Psoas muscle (tissue), 8 donors: ENCODE results near the gene XXYLT1. TPM values are rescaled to one million over a fixed set of nuclear protein-coding genes. Genes with fewer than 3 reads are reported as not detected.

Source experiments
- ATAC-seq, 4 donors: fragments of 200-7000 bp; cut with Tn5 transposase; one replicate each; pipeline ENCODE4 v1.9.1; 2020; ENCODE audit warnings: moderate library complexity in 3 of 4, mild to moderate bottlenecking in 2 of 4
- DNase-seq, 2 donors: peaks; one replicate each; pipeline ENCODE4 v3.0.0-alpha.2; 2020
- H3K27ac ChIP-seq: fragments of 200-600 bp; one replicate; pipeline ENCODE4 v1.8.0; 2022
- H3K27me3 ChIP-seq, 3 donors: fragments of 200-600 bp in 1 of 3; one replicate each; pipeline versions ENCODE4 v1.6.1 to v1.8.0; 2013 to 2022; ENCODE audit warnings: low read length in 2 of 3, mild to moderate bottlenecking in 2 of 3, moderate library complexity in 1 of 3; ENCODE audit not compliant: insufficient read depth in 3 of 3
- H3K36me3 ChIP-seq, 2 donors: fragments of 200-600 bp in 1 of 2; one replicate each; pipeline versions ENCODE4 v1.6.1 to v1.8.0; 2013 to 2022; ENCODE audit warnings: low read depth in 1 of 2, mild to moderate bottlenecking in 1 of 2, moderate library complexity in 1 of 2; ENCODE audit not compliant: insufficient read depth in 1 of 2
- H3K4me1 ChIP-seq: fragments of 200-600 bp; one replicate; pipeline ENCODE4 v1.8.0; 2022
- H3K4me3 ChIP-seq: fragments of 200-600 bp; one replicate; pipeline ENCODE4 v1.8.0; 2022; ENCODE audit warnings: mild to moderate bottlenecking
- H3K9me3 ChIP-seq: fragments of 200-600 bp; one replicate; pipeline ENCODE4 v1.8.0; 2022
- WGBS, 3 donors: extraction: QIAGEN DNeasy Blood & Tissue Kit; methylation state at CpG; one replicate each; pipeline versions ENCODE4 v1.1.6 to v1.1.7; 2013; 5-methylcytosine and 5-hydroxymethylcytosine counted together
- intact Hi-C, 2 donors: fragments of 100-400 bp; cut with DNase I; formaldehyde crosslinking; loops; one replicate each; pipeline versions ENCODE4 v1.11.0 to v1.14.2; 2022
- long read RNA-seq, 2 donors: library from polyadenylated mRNA; unstranded; transcript quantifications; one replicate each; pipeline ENCODE4 v2.0.0, GENCODE V29; 2021
- polyA plus RNA-seq, 3 donors: library from polyadenylated mRNA; stranded (reverse); fragments of 200-250 nt; gene quantifications; one replicate each; pipeline ENCODE4 v1.2.3, GENCODE V29; 2013
- total RNA-seq, 4 donors: library from RNA; stranded (reverse); fragmentation: NEBNext Ultra II Directional in 2 of 4; extraction: Animal tissue kit (Norgen Biotek cat#: 25700) in 2 of 4; gene quantifications; one replicate each; pipeline versions ENCODE4 v1.2.1 to v1.2.4, GENCODE V29; 2021 to 2023
- TF ChIP-seq, protein P1 (sequence below): fragments of 200-600 bp; IDR thresholded peaks from one replicate; pipeline ENCODE4 v1.8.0; 2022; ENCODE audit warnings: antibody characterized with exemption
- donor health status: healthy with polysubstance abuse.
- donor health status: DM: no; HTN: no; CAD: no; lungs with moderate emphysema.
- donor health status: Bipolar disorder and iron deficiency.
- donor health status: healthy.
- donor health status: DM: yes; HTN: yes; CAD: no.
- donor health status: DM: no; HTN: no; CAD: no.
- donor health status: DM: no; HTN: no; CAD: no.
- donor health status: DM: yes; HTN: yes; CAD: no.

XXYLT1 gene, protein sequence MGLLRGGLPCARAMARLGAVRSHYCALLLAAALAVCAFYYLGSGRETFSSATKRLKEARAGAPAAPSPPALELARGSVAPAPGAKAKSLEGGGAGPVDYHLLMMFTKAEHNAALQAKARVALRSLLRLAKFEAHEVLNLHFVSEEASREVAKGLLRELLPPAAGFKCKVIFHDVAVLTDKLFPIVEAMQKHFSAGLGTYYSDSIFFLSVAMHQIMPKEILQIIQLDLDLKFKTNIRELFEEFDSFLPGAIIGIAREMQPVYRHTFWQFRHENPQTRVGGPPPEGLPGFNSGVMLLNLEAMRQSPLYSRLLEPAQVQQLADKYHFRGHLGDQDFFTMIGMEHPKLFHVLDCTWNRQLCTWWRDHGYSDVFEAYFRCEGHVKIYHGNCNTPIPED
- total RNA-seq (1 to 10 TPM; 1.8 to 3.5 (median 2.3) TPM), polyA plus RNA-seq (1 to 10 TPM in 2 of 3 donors, under 1 TPM in 1; 0.86 to 2.1 (median 1.5) TPM)
- long read RNA-seq, donor 1, partial matches to known transcripts: 2 of 7 reads
- long read RNA-seq, donor 1, other reads (novel, unspliced or antisense): 2 of 7 reads
- long read RNA-seq, donor 2, partial matches to known transcripts: 0 of 3 reads
- long read RNA-seq, donor 2, other reads (novel, unspliced or antisense): 2 of 3 reads

DNA sequence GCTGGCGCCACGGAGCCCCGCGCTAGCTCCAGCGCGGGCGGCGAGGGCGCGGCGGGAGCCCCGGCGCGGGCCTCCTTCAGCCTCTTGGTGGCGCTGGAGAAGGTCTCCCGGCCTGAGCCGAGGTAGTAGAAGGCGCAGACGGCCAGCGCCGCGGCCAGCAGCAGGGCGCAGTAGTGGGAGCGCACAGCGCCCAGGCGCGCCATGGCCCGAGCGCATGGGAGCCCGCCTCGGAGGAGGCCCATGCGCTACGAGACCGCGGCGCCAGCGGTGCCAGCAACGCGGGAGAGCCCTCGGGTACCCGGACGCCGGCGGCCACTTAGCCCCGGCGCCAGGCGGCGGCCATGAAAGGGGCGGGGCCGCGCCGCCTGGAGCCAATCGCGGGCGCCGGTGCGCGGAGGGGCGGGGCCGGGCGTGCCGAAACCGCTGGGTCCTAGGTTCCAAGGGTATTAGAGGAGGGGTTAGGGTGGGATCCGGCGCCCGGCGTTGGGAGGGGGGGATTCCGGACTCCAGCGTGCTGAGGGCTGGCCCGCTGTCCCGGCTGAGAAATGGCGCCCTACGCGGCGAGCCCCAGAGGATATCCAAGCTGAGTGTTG is at the start of gene XXYLT1:
XXYLT1 (minus strand) TSS at position 343 of the 593 bp plus-strand sequence; CDS start at position 242, 101 bp downstream.
- H3K27ac ChIP-seq: peak within 1 kb of the TSS; percentile 83
- TF ChIP-seq, protein P1, sequence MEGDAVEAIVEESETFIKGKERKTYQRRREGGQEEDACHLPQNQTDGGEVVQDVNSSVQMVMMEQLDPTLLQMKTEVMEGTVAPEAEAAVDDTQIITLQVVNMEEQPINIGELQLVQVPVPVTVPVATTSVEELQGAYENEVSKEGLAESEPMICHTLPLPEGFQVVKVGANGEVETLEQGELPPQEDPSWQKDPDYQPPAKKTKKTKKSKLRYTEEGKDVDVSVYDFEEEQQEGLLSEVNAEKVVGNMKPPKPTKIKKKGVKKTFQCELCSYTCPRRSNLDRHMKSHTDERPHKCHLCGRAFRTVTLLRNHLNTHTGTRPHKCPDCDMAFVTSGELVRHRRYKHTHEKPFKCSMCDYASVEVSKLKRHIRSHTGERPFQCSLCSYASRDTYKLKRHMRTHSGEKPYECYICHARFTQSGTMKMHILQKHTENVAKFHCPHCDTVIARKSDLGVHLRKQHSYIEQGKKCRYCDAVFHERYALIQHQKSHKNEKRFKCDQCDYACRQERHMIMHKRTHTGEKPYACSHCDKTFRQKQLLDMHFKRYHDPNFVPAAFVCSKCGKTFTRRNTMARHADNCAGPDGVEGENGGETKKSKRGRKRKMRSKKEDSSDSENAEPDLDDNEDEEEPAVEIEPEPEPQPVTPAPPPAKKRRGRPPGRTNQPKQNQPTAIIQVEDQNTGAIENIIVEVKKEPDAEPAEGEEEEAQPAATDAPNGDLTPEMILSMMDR: peak; percentile 72
- no peaks in the 10 kb centered on the region for H3K9me3 ChIP-seq
- intact Hi-C loops: loop anchor here (2.0 to 5.0 kb wide), 3 partner anchors 172 to 251 kb away; partner anchors contain the start of gene ACAP2 (in 1 of the 2)
- H3K27me3 ChIP-seq: no peaks in the 10 kb centered on the region
- peaks cover 12% of the 10 kb centered on the region for H3K4me1 ChIP-seq
- H3K4me3 ChIP-seq: peak within 1 kb of the TSS; percentile 83
- WGBS, 3 donors: 0% methylated on average over 47 to 75 of the region's 75 CpGs
- peak; percentile 92 to 94 for DNase-seq
- peaks cover 0 to 4% of the 10 kb centered on the region in 2 donors for H3K36me3 ChIP-seq
- ATAC-seq: peak; percentile 96 to 98 (median 98)

DNA sequence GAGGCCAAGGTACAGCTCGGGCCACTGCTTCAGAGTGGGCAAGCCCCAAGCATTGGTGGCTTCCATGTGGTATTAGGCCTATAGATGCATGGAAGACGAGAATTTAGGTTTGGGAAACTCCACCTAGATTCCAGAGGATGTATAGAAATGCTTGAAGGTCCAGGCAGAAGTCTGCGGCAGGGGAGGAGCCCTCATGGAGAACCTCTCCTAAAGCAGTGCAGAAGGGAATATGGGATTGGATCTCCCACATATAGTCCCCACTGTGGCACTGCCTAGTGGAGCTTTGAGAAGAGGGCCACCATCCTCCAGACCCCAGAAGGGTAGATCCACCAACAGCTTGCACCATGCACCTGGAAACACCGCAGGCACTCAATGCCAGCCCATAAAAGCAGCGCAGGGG is 48.1 kb upstream of the XXYLT1 start:
- Histone ChIP-seq H3K4me3 (no peak overlapping the region), H3K27me3 (no peaks in the 10 kb centered on the region), H3K4me1 (no peaks in the 10 kb centered on the region), H3K27ac (no peak overlapping the region), H3K36me3 (peaks cover 0 to 20% of the 10 kb centered on the region in 2 donors), H3K9me3 (no peaks in the 10 kb centered on the region)
- DNase-seq (no peak), ATAC-seq (no peak)
- intact Hi-C loops: no loop called here
- TF ChIP-seq, protein P1: no peak
- WGBS, 3 donors: 97 to 100% (median 99%) methylated on average over 5 of the region's 5 CpGs

DNA sequence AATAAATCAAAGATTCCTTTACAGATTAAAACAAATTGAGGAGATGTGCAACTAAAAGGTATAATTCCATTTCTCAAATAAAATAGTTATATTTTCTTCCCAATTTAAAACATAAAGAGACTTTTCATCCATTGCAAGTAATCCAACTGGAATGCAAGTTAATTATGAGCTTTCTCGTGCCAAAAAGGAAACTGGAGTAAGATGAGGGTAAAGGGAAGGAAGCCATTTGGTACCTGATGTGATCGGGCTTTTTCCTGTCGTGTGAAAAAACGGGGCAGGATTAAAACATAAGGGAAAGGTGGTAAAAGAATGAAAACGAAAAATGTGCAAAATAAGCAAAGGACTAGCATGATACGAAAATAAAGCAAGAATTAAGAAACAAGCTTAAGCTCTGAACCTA is 41.8 kb upstream of the XXYLT1 start:
- ATAC-seq (no peak), DNase-seq (no peak)
- TF ChIP-seq, protein P1: no peak
- no peaks in the 10 kb centered on the region for H3K27me3 ChIP-seq
- H3K4me1 ChIP-seq: no peaks in the 10 kb centered on the region
- 70 to 75% (median 72%) methylated on average over 6 of the region's 6 CpGs for WGBS, 3 donors
- no peak overlapping the region for H3K27ac ChIP-seq
- intact Hi-C loops: no loop called here
- H3K36me3 ChIP-seq: peaks cover 0 to 8% of the 10 kb centered on the region in 2 donors
- no peaks in the 10 kb centered on the region for H3K9me3 ChIP-seq
- H3K4me3 ChIP-seq: no peak overlapping the region

DNA sequence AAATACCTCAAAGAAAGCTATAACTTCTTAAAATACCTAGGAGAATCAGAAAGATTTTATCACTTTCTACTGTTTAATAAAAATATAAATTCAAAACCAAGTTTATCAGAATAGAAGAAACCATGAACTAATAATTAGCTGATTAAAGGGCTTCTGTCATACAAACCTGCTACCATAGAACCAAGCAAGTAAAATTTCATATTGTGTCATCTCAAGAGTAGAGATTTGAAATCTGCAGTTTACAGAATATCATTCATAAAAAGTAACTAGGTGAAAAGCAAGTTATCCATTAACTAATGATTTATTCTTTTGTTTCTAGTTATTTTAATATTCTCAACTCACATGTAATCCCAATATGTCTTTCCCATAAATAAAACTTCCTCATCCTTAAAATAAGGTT is 36.8 kb upstream of the XXYLT1 start:
- ATAC-seq: no peak

More for the DNA sequence above, 36.8 kb upstream of the XXYLT1 start:
- peaks cover 0 to 37% of the 10 kb centered on the region in 2 donors for H3K36me3 ChIP-seq
- H3K4me3 ChIP-seq: no peak overlapping the region
- TF ChIP-seq, protein P1: no peak
- no peak overlapping the region for H3K27ac ChIP-seq
- H3K27me3 ChIP-seq: no peaks in the 10 kb centered on the region
- intact Hi-C loops: no loop called here
- no peaks in the 10 kb centered on the region for H3K9me3 ChIP-seq
- no peak for DNase-seq
- no peaks in the 10 kb centered on the region for H3K4me1 ChIP-seq
